ENCODE data around the gene PEMT. TPM values are rescaled to one million over a fixed set of nuclear protein-coding genes. Genes with fewer than 3 reads are reported as not detected.

Gene PEMT
- total and polyA plus RNA-seq, 2 donors (not counting 1 experiment from before 2014, with no cell fraction given) = 10.7 to 20.3 TPM

GRCh38 chr17:17469996-17470395 is 121.5 kb downstream of the PEMT start:
- ChIA-PET POLR2A (no interaction called here), CTCF (no interaction called here)

GRCh38 chr17:17469358-17469757 is 122.2 kb downstream of the PEMT start:
- H3K36me3 ChIP-seq (replicated peaks in 1 of 2; ENCODE audit: control extremely low read depth in 1 of 2, control insufficient read depth in 1 of 2, extremely low read depth in 1 of 2, insufficient read depth in 2 of 2, low read length in 1 of 2) = no peaks in the 10 kb centered on the region
- no peak for TF ChIP-seq EZH2 (IDR thresholded peaks at IDR 0.05; ENCODE audit: borderline replicate concordance, insufficient read depth, low read depth, low read length, poor library complexity, severe bottlenecking)
- TF ChIP-seq CTCF (IDR thresholded peaks at IDR 0.05) = no peak
- no peak overlapping the region for H3K4me3 Mint-ChIP-seq
- H3K4me2 ChIP-seq (replicated peaks; ENCODE audit: low read depth, low read length, poor library complexity, severe bottlenecking) = no peak overlapping the region
- no peaks in the 10 kb centered on the region for H3K9me3 ChIP-seq (ENCODE audit: control extremely low read depth in 1 of 3, control insufficient read depth in 2 of 3, insufficient read depth in 1 of 3, low read length in 2 of 3)
- no peaks in the 10 kb centered on the region for H3K4me1 ChIP-seq (ENCODE audit: control insufficient read depth in 2 of 2, insufficient read depth in 2 of 2, low read length in 2 of 2)
- no peak overlapping the region for H3K27ac Mint-ChIP-seq
- POLR2A ChIA-PET = no interaction called here
- peaks cover 36% of the 10 kb centered on the region for H3K27me3 Mint-ChIP-seq
- no peaks in the 10 kb centered on the region for H4K20me1 ChIP-seq (ENCODE audit: control insufficient read depth, insufficient read depth, low read length, poor library complexity, severe bottlenecking)
- no peak overlapping the region for H3K9ac ChIP-seq (ENCODE audit: low read length)
- CTCF ChIA-PET = no interaction called here
- no peak overlapping the region for H3K4me3 ChIP-seq (ENCODE audit: control extremely low read depth in 1 of 5, extremely low read depth in 1 of 5, insufficient read depth in 1 of 5, low read depth in 2 of 5, low read length in 4 of 5)
- H3K27ac ChIP-seq (ENCODE audit: low read length in 2 of 2) = no peak overlapping the region
- no peaks in the 10 kb centered on the region for H3K4me1 Mint-ChIP-seq
- H3K9me3 Mint-ChIP-seq (ENCODE audit: insufficient read depth) = peaks cover 2% of the 10 kb centered on the region
- no peaks in the 10 kb centered on the region for H3K79me2 ChIP-seq (ENCODE audit: control insufficient read depth, insufficient read depth, low read length)
- no peak overlapping the region for H2AFZ ChIP-seq (ENCODE audit: insufficient read depth, low read depth, low read length, poor library complexity, severe bottlenecking)
- no peaks in the 10 kb centered on the region for H3K27me3 ChIP-seq (replicated peaks in 1 of 4; ENCODE audit: control extremely low read depth in 1 of 4, control insufficient read depth in 3 of 4, insufficient read depth in 4 of 4, low read length in 3 of 4)
- no peak for DNase-seq
- 96% methylated on average over 4 of the region's 4 CpGs for WGBS (ENCODE audit: insufficient coverage)
- no peak for ATAC-seq (ENCODE audit: low read depth)
- intact Hi-C loops (cut with micrococcal nuclease) = no loop called here

More at GRCh38 chr17:17469996-17470395, 121.5 kb downstream of the PEMT start:
- Histone ChIP-seq H3K4me3 (ENCODE audit: control extremely low read depth in 1 of 5, extremely low read depth in 1 of 5, insufficient read depth in 1 of 5, low read depth in 2 of 5, low read length in 4 of 5) (no peak overlapping the region), H3K79me2 (ENCODE audit: control insufficient read depth, insufficient read depth, low read length) (no peaks in the 10 kb centered on the region), H2AFZ (ENCODE audit: insufficient read depth, low read depth, low read length, poor library complexity, severe bottlenecking) (no peak overlapping the region), H3K9me3 (ENCODE audit: control extremely low read depth in 1 of 3, control insufficient read depth in 2 of 3, insufficient read depth in 1 of 3, low read length in 2 of 3) (no peaks in the 10 kb centered on the region), H3K27ac (ENCODE audit: low read length in 2 of 2) (no peak overlapping the region), H3K36me3 (replicated peaks in 1 of 2; ENCODE audit: control extremely low read depth in 1 of 2, control insufficient read depth in 1 of 2, extremely low read depth in 1 of 2, insufficient read depth in 2 of 2, low read length in 1 of 2) (no peaks in the 10 kb centered on the region), H3K4me2 (replicated peaks; ENCODE audit: low read depth, low read length, poor library complexity, severe bottlenecking) (no peak overlapping the region), H3K4me1 (ENCODE audit: control insufficient read depth in 2 of 2, insufficient read depth in 2 of 2, low read length in 2 of 2) (no peaks in the 10 kb centered on the region), H4K20me1 (ENCODE audit: control insufficient read depth, insufficient read depth, low read length, poor library complexity, severe bottlenecking) (no peaks in the 10 kb centered on the region), H3K27me3 (replicated peaks in 1 of 4; ENCODE audit: control extremely low read depth in 1 of 4, control insufficient read depth in 3 of 4, insufficient read depth in 4 of 4, low read length in 3 of 4) (no peaks in the 10 kb centered on the region), H3K9ac (ENCODE audit: low read length) (no peak overlapping the region)
- no peak overlapping the region for H3K27ac Mint-ChIP-seq
- peaks cover 30% of the 10 kb centered on the region for H3K27me3 Mint-ChIP-seq
- no peak overlapping the region for H3K4me3 Mint-ChIP-seq
- no peaks in the 10 kb centered on the region for H3K4me1 Mint-ChIP-seq
- intact Hi-C loops (cut with micrococcal nuclease) = no loop called here
- H3K9me3 Mint-ChIP-seq (ENCODE audit: insufficient read depth) = peaks cover 2% of the 10 kb centered on the region
- DNase-seq = no peak
- no peak for ATAC-seq (ENCODE audit: low read depth)
- TF ChIP-seq EZH2 (IDR thresholded peaks at IDR 0.05; ENCODE audit: borderline replicate concordance, insufficient read depth, low read depth, low read length, poor library complexity, severe bottlenecking) = no peak
- TF ChIP-seq CTCF (IDR thresholded peaks at IDR 0.05) = no peak
- no CpG with 5 or more reads among the region's 3 CpGs for whole genome bisulfite sequencing (ENCODE audit: insufficient coverage)
